ENCODE measurements around the gene WAC. TPM values are rescaled to one million over a fixed set of nuclear protein-coding genes. Genes with fewer than 3 reads are reported as not detected.
"Not testable (repeated sequence)": the region's sequence is repeated elsewhere in the genome, so short reads cannot be mapped to it uniquely, and the experiment has no call there.

The WAC gene
- total RNA-seq, 1 experiment from 2014 or later, result 71.0 TPM

- Histone ChIP-seq H3K36me3 (replicated peaks; ENCODE audit: control insufficient read depth, insufficient read depth, low read length) (peaks cover 17% of the 10 kb centered on the region), H3K27me3 (ENCODE audit: control insufficient read depth, insufficient read depth, low read length) (no peaks in the 10 kb centered on the region), H3K4me3 (ENCODE audit: insufficient read depth, low read depth, low read length) (no peak overlapping the region)
- no peak for DNase-seq
These were observed 61.5 kb downstream of the WAC start for GRCh38 chr10:28594406-28594805.

GRCh38 chr10:28595613-28596012, 62.7 kb downstream of the WAC start:
- peaks cover 13% of the 10 kb centered on the region for H3K36me3 ChIP-seq (replicated peaks; ENCODE audit: control insufficient read depth, insufficient read depth, low read length)
- no peak overlapping the region for H3K4me3 ChIP-seq (ENCODE audit: insufficient read depth, low read depth, low read length)
- no peaks in the 10 kb centered on the region for H3K27me3 ChIP-seq (ENCODE audit: control insufficient read depth, insufficient read depth, low read length)
- no peak for DNase-seq

- Histone ChIP-seq H3K27me3 (ENCODE audit: control insufficient read depth, insufficient read depth, low read length) (no peaks in the 10 kb centered on the region), H3K36me3 (replicated peaks; ENCODE audit: control insufficient read depth, insufficient read depth, low read length) (peaks cover 3% of the 10 kb centered on the region)
These were observed 67.1 kb downstream of the WAC start for GRCh38 chr10:28600056-28600455.

GRCh38 chr10:28601012-28601411, 68.1 kb downstream of the WAC start:
- Histone ChIP-seq H3K36me3 (replicated peaks; ENCODE audit: control insufficient read depth, insufficient read depth, low read length) (no peaks in the 10 kb centered on the region; the same call in 1 of the 2 replicates), H3K27me3 (ENCODE audit: control insufficient read depth, insufficient read depth, low read length) (no peaks in the 10 kb centered on the region), H3K4me3 (ENCODE audit: insufficient read depth, low read depth, low read length) (no peak overlapping the region)
- no peak for DNase-seq

More at GRCh38 chr10:28600056-28600455, 67.1 kb downstream of the WAC start:
- DNase-seq, result no peak
- no peak overlapping the region for H3K4me3 ChIP-seq (ENCODE audit: insufficient read depth, low read depth, low read length)

- peaks cover 3% of the 10 kb centered on the region for H3K36me3 ChIP-seq (replicated peaks; ENCODE audit: control insufficient read depth, insufficient read depth, low read length)
- H3K27me3 ChIP-seq (ENCODE audit: control insufficient read depth, insufficient read depth, low read length), result no peaks in the 10 kb centered on the region
- DNase-seq, result no peak
- H3K4me3 ChIP-seq (ENCODE audit: insufficient read depth, low read depth, low read length), result no peak overlapping the region
These were observed 71.9 kb downstream of the WAC start for GRCh38 chr10:28604567-28605536.

- no peak for DNase-seq
- Histone ChIP-seq H3K36me3 (replicated peaks; ENCODE audit: control insufficient read depth, insufficient read depth, low read length) (peaks cover 14% of the 10 kb centered on the region), H3K27me3 (ENCODE audit: control insufficient read depth, insufficient read depth, low read length) (no peaks in the 10 kb centered on the region), H3K4me3 (ENCODE audit: insufficient read depth, low read depth, low read length) (no peak overlapping the region)
These were observed 73.7 kb downstream of the WAC start for GRCh38 chr10:28606568-28606967.

GRCh38 chr10:28609636-28610035, 76.7 kb downstream of the WAC start:
- not testable (repeated sequence) for H3K27me3 ChIP-seq (ENCODE audit: control insufficient read depth, insufficient read depth, low read length); DNase-seq; H3K4me3 ChIP-seq (ENCODE audit: insufficient read depth, low read depth, low read length)
- H3K36me3 ChIP-seq (replicated peaks; ENCODE audit: control insufficient read depth, insufficient read depth, low read length), result peaks cover 35% of the 10 kb centered on the region

- no peak overlapping the region for H3K4me3 ChIP-seq (ENCODE audit: insufficient read depth, low read depth, low read length)
- no peak for DNase-seq
- H3K27me3 ChIP-seq (ENCODE audit: control insufficient read depth, insufficient read depth, low read length), result no peaks in the 10 kb centered on the region
- H3K36me3 ChIP-seq (replicated peaks; ENCODE audit: control insufficient read depth, insufficient read depth, low read length), result peaks cover 46% of the 10 kb centered on the region
These were observed 80.0 kb downstream of the WAC start for GRCh38 chr10:28612877-28613276.

- Histone ChIP-seq H3K27me3 (ENCODE audit: control insufficient read depth, insufficient read depth, low read length) (no peaks in the 10 kb centered on the region), H3K4me3 (ENCODE audit: insufficient read depth, low read depth, low read length) (no peak overlapping the region), H3K36me3 (replicated peaks; ENCODE audit: control insufficient read depth, insufficient read depth, low read length) (peaks cover 38% of the 10 kb centered on the region)
- DNase-seq, result no peak
These were observed 83.6 kb downstream of the WAC start for GRCh38 chr10:28616514-28616913.

- Histone ChIP-seq H3K27me3 (ENCODE audit: control insufficient read depth, insufficient read depth, low read length) (no peaks in the 10 kb centered on the region), H3K36me3 (replicated peaks; ENCODE audit: control insufficient read depth, insufficient read depth, low read length) (peaks cover 19% of the 10 kb centered on the region), H3K4me3 (ENCODE audit: insufficient read depth, low read depth, low read length) (no peak overlapping the region)
- no peak for DNase-seq
These were observed 86.5 kb downstream of the WAC start for GRCh38 chr10:28619455-28619854.

- no peak for DNase-seq
- Histone ChIP-seq H3K27me3 (ENCODE audit: control insufficient read depth, insufficient read depth, low read length) (no peaks in the 10 kb centered on the region), H3K36me3 (replicated peaks; ENCODE audit: control insufficient read depth, insufficient read depth, low read length) (peaks cover 13% of the 10 kb centered on the region), H3K4me3 (ENCODE audit: insufficient read depth, low read depth, low read length) (no peak overlapping the region)
These were observed 87.3 kb downstream of the WAC start for GRCh38 chr10:28620251-28620650.

GRCh38 chr10:28623483-28623882, 90.6 kb downstream of the WAC start:
- DNase-seq, result no peak
- H3K4me3 ChIP-seq (ENCODE audit: insufficient read depth, low read depth, low read length), result no peak overlapping the region
- H3K36me3 ChIP-seq (replicated peaks; ENCODE audit: control insufficient read depth, insufficient read depth, low read length), result peaks cover 2% of the 10 kb centered on the region
- no peaks in the 10 kb centered on the region for H3K27me3 ChIP-seq (ENCODE audit: control insufficient read depth, insufficient read depth, low read length)

- no peak overlapping the region for H3K4me3 ChIP-seq (ENCODE audit: insufficient read depth, low read depth, low read length)
- H3K36me3 ChIP-seq (replicated peaks; ENCODE audit: control insufficient read depth, insufficient read depth, low read length), result peaks cover 2% of the 10 kb centered on the region
These were observed 91.4 kb downstream of the WAC start for GRCh38 chr10:28624351-28624750.

GRCh38 chr10:28627102-28627501, 94.2 kb downstream of the WAC start:
- DNase-seq, result no peak
- no peaks in the 10 kb centered on the region for H3K36me3 ChIP-seq (replicated peaks; ENCODE audit: control insufficient read depth, insufficient read depth, low read length)
- no peak overlapping the region for H3K4me3 ChIP-seq (ENCODE audit: insufficient read depth, low read depth, low read length)
- H3K27me3 ChIP-seq (ENCODE audit: control insufficient read depth, insufficient read depth, low read length), result no peaks in the 10 kb centered on the region

More at GRCh38 chr10:28624351-28624750, 91.4 kb downstream of the WAC start:
- DNase-seq, result peak; percentile 12
- H3K27me3 ChIP-seq (ENCODE audit: control insufficient read depth, insufficient read depth, low read length), result no peaks in the 10 kb centered on the region

- Histone ChIP-seq H3K27me3 (ENCODE audit: control insufficient read depth, insufficient read depth, low read length) (no peaks in the 10 kb centered on the region), H3K4me3 (ENCODE audit: insufficient read depth, low read depth, low read length) (no peak overlapping the region)
- peak; percentile 79 for DNase-seq
These were observed 95.4 kb downstream of the WAC start for GRCh38 chr10:28628184-28628893.

More at GRCh38 chr10:28628184-28628893, 95.4 kb downstream of the WAC start:
- no peaks in the 10 kb centered on the region for H3K36me3 ChIP-seq (replicated peaks; ENCODE audit: control insufficient read depth, insufficient read depth, low read length)

Measured in H7 (cell line).